ENCODE data around the gene MAVS.

MAVS gene

GRCh38 chr20:3815703-3816315 is 30.8 kb upstream of the MAVS start:
- Histone ChIP-seq H3K27me3 (peaks cover 19% of the 10 kb centered on the region), H3K4me3 (ENCODE audit: low read depth in 1 of 2, low read length in 1 of 2) (no peak overlapping the region), H3K4me1 (ENCODE audit: control insufficient read depth in 1 of 2, insufficient read depth in 1 of 2, low read depth in 1 of 2, low read length in 1 of 2) (peaks cover 18 to 19% of the 10 kb centered on the region in 2 experiments), H3K36me3 (no peaks in the 10 kb centered on the region), H3K27ac (no peak overlapping the region), H3K9me3 (no peaks in the 10 kb centered on the region)
- no peak for TF ChIP-seq CTCF (IDR thresholded peaks at IDR 0.05)

- H3K27ac ChIP-seq, result no peak overlapping the region
- no peak for TF ChIP-seq CTCF (IDR thresholded peaks at IDR 0.05)
- no peak overlapping the region for H3K4me3 ChIP-seq (ENCODE audit: low read depth in 1 of 2, low read length in 1 of 2)
- H3K36me3 ChIP-seq, result peaks cover 10% of the 10 kb centered on the region
- peaks cover 1% of the 10 kb centered on the region for H3K27me3 ChIP-seq
- H3K4me1 ChIP-seq (ENCODE audit: control insufficient read depth in 1 of 2, insufficient read depth in 1 of 2, low read depth in 1 of 2, low read length in 1 of 2), result peaks cover 15 to 16% of the 10 kb centered on the region in 2 experiments
- H3K9me3 ChIP-seq, result no peaks in the 10 kb centered on the region
These were observed 28.2 kb upstream of the MAVS start for GRCh38 chr20:3818155-3819151.

DNA sequence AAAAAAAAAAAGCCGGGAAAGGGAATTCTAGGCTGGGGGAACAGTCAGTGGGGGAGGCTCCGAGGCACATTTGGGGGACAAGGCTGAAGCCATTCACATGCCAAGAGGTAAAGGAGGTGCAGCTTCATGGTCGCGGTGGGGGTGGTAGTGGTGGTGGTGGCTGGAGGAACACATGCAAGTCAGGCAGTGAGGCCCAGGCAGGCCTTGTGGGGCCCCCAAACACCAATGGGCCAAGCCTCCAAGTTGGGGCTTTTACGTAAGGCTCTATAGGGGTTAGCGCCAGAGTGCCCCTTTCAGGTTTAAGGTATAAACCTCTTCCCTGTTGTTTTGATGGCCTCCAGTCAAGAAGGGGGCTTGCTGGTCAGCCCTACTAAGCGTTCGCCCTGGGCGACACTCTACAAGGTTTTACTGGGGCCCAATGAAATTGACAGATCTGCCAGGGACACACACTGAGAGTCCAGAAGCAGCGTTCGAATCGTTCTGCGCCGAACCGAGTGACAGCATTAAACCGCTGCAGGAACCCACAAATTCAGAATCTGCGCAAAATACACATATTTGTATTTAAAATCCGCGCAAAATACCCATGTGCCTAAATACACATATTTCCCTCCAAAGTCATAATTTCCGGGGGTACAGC is 27.1 kb upstream of the MAVS start:
- peaks cover 21% of the 10 kb centered on the region for H3K36me3 ChIP-seq
- TF ChIP-seq CTCF (IDR thresholded peaks at IDR 0.05), result no peak
- peaks cover 15 to 16% of the 10 kb centered on the region in 2 experiments for H3K4me1 ChIP-seq (ENCODE audit: control insufficient read depth in 1 of 2, insufficient read depth in 1 of 2, low read depth in 1 of 2, low read length in 1 of 2)
- H3K27ac ChIP-seq, result peak overlapping the region; percentile 97
- H3K9me3 ChIP-seq, result no peaks in the 10 kb centered on the region
- peak overlapping the region; percentile 96 for H3K4me3 ChIP-seq (ENCODE audit: low read depth in 1 of 2, low read length in 1 of 2)
- no peaks in the 10 kb centered on the region for H3K27me3 ChIP-seq

DNA sequence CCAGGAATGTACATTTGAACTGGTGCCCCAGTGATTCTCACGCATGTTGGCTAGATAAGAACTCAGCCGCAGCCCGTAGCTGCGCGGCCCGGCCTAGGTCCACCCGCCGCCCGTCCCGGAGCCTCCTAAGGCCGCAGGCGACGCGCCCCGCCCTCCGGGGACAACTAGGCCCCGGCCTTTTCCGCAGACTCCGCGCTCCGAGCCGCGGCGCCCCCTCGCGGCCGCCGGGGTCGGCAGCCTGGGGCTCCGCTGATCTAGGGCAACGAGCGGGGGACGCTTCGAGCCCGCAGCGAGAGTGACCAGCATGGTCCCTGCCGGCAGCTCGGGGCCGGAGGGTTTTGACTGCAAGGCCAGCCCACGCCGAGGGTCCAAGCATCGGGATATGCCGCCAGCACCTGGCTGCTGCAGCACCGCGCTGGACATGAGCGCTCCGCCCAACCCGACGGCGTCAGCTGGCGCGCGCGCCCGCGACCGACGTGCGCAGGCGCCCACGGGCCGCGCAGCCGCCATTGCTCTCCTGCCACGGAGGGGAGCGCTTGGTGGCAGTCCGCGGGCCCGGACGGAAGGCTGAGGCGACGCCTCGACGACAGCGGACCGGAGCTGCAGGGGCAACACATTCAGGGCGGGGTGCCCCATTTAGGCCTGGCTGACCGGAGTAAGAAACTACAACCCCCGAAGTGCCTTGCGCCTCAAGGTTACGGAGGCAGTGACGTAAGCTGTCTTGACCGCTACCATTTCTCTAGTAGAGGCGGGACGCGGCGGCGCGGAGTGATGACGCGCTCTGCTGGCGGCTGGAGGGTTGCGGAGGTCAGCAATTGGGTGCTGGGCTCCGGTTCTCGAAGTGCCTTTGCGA is 26.4 kb upstream of the MAVS start, which contains the start of gene AP5S1:
Gene AP5S1, plus strand, starts transcription at position 500 of the 853 bp plus-strand sequence. CDS start 1,571 bp downstream, outside the sequence.
- H3K27me3 ChIP-seq, result no peaks in the 10 kb centered on the region
- H3K27ac ChIP-seq, result peak within 1 kb of the TSS; percentile 97
- peak within 1 kb of the TSS; percentile 96 for H3K4me3 ChIP-seq (ENCODE audit: low read depth in 1 of 2, low read length in 1 of 2)
- peak; percentile 99 for TF ChIP-seq CTCF (IDR thresholded peaks at IDR 0.05)
- H3K9me3 ChIP-seq, result no peaks in the 10 kb centered on the region
- H3K36me3 ChIP-seq, result peaks cover 21% of the 10 kb centered on the region
- peaks cover 15 to 16% of the 10 kb centered on the region in 2 experiments for H3K4me1 ChIP-seq (ENCODE audit: control insufficient read depth in 1 of 2, insufficient read depth in 1 of 2, low read depth in 1 of 2, low read length in 1 of 2)
